Stimulated activated naive CD8-positive, alpha-beta T cell treated with anti-CD3 and anti-CD28 coated beads, Interleukin-15, Interleukin-2, amounts not matched to agents 100 ng/mL and 50 ng/mL, for 24 hours (primary cell): Measurements from ENCODE around the gene TEX52.
A peak's percentile ranks its signal among the peaks of the same experiment; 100 is the strongest.

Source experiments
- H3K27ac Mint-ChIP-seq: one replicate; pipeline ENCODE4 v1.8.0; 2021; ENCODE audit warnings: mild to moderate bottlenecking, mixed read lengths
- H3K27me3 Mint-ChIP-seq: one replicate; pipeline ENCODE4 v1.8.0; 2021; ENCODE audit warnings: mixed read lengths
- H3K36me3 Mint-ChIP-seq: one replicate; pipeline ENCODE4 v1.8.0; 2021; ENCODE audit warnings: low read depth, mixed read lengths
- H3K4me1 Mint-ChIP-seq: one replicate; pipeline ENCODE4 v1.8.0; 2021; ENCODE audit warnings: low read depth, mixed read lengths
- H3K4me3 Mint-ChIP-seq: one replicate; pipeline ENCODE4 v1.8.0; 2021; ENCODE audit warnings: mild to moderate bottlenecking, mixed read lengths
- H3K9me3 Mint-ChIP-seq: one replicate; pipeline ENCODE4 v1.8.0; 2021; ENCODE audit warnings: mixed read lengths

TEX52 gene

DNA sequence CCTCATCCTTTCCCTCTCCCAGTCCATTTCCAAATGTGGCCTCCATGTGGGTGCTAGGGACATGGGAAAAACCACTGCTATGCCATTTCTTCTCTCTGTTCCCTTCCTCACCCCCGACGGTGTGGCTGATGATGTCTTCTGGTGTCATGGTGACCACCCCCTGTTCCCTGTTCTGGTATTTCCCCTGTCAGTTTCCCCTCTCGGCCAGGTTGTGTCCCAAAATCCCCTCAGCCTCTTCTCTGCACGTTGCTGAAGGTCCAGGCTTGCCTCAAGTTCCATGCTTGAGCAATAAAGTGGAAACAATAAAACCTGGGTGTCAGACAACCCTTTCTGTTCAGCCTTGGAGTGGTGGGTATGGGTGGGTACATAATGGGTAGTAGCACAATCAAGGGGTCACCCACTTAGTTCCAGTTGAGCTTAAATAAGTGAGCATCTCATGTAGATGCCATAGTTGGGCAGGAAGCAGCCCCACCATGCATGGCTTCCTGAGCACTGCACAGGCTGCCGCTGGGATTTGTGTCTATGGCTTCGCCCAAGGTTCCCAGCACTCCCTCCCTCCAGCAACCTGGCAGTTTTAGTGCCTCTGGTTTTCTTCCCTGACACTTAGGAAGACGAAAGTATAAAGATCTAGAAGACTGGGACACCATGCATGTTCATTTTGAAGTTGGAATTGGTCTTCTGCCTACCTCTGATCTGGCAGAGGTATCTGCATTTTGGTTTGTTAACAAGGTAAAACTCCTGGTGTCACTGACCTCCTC, 53.0 kb downstream of the TEX52 start:
- no peaks in the 10 kb centered on the region for H3K9me3 Mint-ChIP-seq
- H3K27ac Mint-ChIP-seq = peak overlapping the region; percentile 59
- H3K4me1 Mint-ChIP-seq = peaks cover 14% of the 10 kb centered on the region
- H3K27me3 Mint-ChIP-seq = no peaks in the 10 kb centered on the region
- peaks cover 81% of the 10 kb centered on the region for H3K36me3 Mint-ChIP-seq
- H3K4me3 Mint-ChIP-seq = no peak overlapping the region

DNA sequence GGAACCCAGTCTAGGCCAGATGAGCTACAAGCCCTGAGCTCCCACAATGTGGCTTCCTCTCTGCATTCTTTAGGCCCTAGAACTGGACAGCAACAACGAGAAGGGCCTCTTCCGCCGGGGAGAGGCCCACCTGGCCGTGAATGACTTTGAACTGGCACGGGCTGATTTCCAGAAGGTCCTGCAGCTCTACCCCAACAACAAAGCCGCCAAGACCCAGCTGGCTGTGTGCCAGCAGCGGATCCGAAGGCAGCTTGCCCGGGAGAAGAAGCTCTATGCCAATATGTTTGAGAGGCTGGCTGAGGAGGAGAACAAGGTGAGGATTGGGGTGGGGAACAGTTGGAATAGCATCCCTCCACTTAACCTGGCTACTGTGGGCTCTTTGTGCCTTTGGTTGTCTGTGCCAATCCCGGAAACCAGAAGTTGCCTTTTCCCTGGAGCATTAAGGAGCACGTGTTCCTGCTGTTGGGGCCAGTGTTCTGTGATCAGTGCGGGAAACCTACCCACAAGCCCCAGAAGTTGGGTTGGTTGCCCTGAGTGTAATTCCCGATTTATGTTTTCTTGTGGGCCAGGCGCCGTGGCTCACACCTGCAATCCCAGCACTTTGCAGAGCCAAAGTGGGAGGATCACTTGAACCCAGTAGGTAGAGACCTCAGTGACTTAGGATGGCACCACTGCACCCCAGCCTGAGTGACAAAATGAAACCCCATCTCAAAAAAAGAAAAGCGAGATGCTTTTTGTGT, 55.6 kb downstream of the TEX52 start:
- H3K27me3 Mint-ChIP-seq = no peaks in the 10 kb centered on the region
- peaks cover 95% of the 10 kb centered on the region for H3K36me3 Mint-ChIP-seq
- no peak overlapping the region for H3K27ac Mint-ChIP-seq
- peaks cover 33% of the 10 kb centered on the region for H3K4me1 Mint-ChIP-seq
- no peak overlapping the region for H3K4me3 Mint-ChIP-seq
- no peaks in the 10 kb centered on the region for H3K9me3 Mint-ChIP-seq

DNA sequence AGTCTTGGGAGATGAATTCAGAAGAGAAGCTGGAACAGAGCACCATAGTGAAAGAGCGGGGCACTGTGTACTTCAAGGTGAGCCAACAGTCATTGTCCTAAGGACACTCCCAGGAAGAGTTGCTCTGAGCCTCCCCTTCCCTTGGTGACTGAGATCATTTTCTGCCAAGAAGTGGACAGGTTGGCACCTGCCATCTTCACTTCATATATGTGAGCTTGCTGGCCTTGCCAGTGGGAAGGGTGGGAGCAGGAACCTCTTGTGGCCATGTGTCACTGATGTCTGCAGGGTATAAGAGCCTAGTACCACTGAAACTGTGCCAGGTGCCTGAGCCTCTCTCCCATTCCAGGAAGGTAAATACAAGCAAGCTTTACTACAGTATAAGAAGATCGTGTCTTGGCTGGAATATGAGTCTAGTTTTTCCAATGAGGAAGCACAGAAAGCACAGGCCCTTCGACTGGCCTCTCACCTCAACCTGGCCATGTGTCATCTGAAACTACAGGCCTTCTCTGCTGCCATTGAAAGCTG, 56.7 kb downstream of the TEX52 start:
- no peak overlapping the region for H3K4me3 Mint-ChIP-seq
- no peaks in the 10 kb centered on the region for H3K27me3 Mint-ChIP-seq
- H3K27ac Mint-ChIP-seq = peak overlapping the region; percentile 39
- H3K4me1 Mint-ChIP-seq = peaks cover 29% of the 10 kb centered on the region
- H3K36me3 Mint-ChIP-seq = peaks cover 88% of the 10 kb centered on the region
- no peaks in the 10 kb centered on the region for H3K9me3 Mint-ChIP-seq
